Activated CD8-positive, alpha-beta T cell treated with anti-CD3 and anti-CD28 coated beads for 36 hours (primary cell): Measurements from ENCODE around the gene RPS6KA2. TPM values are rescaled to one million over a fixed set of nuclear protein-coding genes. Genes with fewer than 3 reads are reported as not detected.

ENCODE experiments used
- ATAC-seq: fragments of 200-7000 bp; cut with Tn5 transposase; one replicate; pipeline ENCODE4 v1.10.0; 2021; ENCODE audit warnings: mild to moderate bottlenecking, moderate library complexity
- CTCF ChIA-PET: fragments of 350-600 bp; sonication (Branson Sonifier 250); formaldehyde crosslinking; loops from one replicate; lab custom pipeline; 2021; ENCODE audit warnings: antibody characterized with exemption; lab: Charles Lee
- POLR2A ChIA-PET: fragments of 350-600 bp; sonication (Branson Sonifier 250); formaldehyde crosslinking; loops from one replicate; lab custom pipeline; 2021; ENCODE audit warnings: antibody characterized with exemption; lab: Charles Lee
- DNase-seq: peaks from one replicate; pipeline ENCODE4 v3.0.0-alpha.2; 2020
- H3K27ac Mint-ChIP-seq: one replicate; pipeline ENCODE4 v1.8.0; 2021; ENCODE audit warnings: mild to moderate bottlenecking, mixed read lengths
- H3K27me3 Mint-ChIP-seq: one replicate; pipeline ENCODE4 v1.8.0; 2021; ENCODE audit warnings: mixed read lengths
- H3K36me3 Mint-ChIP-seq: one replicate; pipeline ENCODE4 v1.8.0; 2021; ENCODE audit warnings: low read depth, mixed read lengths
- H3K4me1 Mint-ChIP-seq: one replicate; pipeline ENCODE4 v1.8.0; 2021; ENCODE audit warnings: low read depth, mixed read lengths
- H3K4me3 Mint-ChIP-seq: one replicate; pipeline ENCODE4 v1.8.0; 2021; ENCODE audit warnings: mild to moderate bottlenecking, moderate library complexity, mixed read lengths
- H3K9me3 Mint-ChIP-seq: one replicate; pipeline ENCODE4 v1.8.0; 2021; ENCODE audit warnings: mixed read lengths
- CTCF ChIP-seq: fragments of 200-600 bp; IDR thresholded peaks from one replicate; pipeline ENCODE4 v1.8.0; 2022; ENCODE audit warnings: antibody characterized with exemption, mild to moderate bottlenecking
- intact Hi-C: fragments of 100-400 bp; cut with micrococcal nuclease; formaldehyde crosslinking; loops from one replicate; pipeline ENCODE4 v1.10.0; 2022
- total RNA-seq, 2 experiments: library from RNA; stranded (reverse); gene quantifications; one replicate each; pipeline ENCODE4 v1.2.3, GENCODE V29; 2021

The RPS6KA2 gene
- total RNA-seq, 2 experiments from 2014 or later, result 5.8 TPM

- TF ChIP-seq CTCF, result no peak
- intact Hi-C loops, result no loop called here
- POLR2A ChIA-PET, result no interaction called here
- H3K9me3 Mint-ChIP-seq, result no peaks in the 10 kb centered on the region
- no peak overlapping the region for H3K27ac Mint-ChIP-seq
- no peaks in the 10 kb centered on the region for H3K36me3 Mint-ChIP-seq
- H3K27me3 Mint-ChIP-seq, result no peaks in the 10 kb centered on the region
- H3K4me3 Mint-ChIP-seq, result no peak overlapping the region
- DNase-seq (no peak), ATAC-seq (no peak)
- CTCF ChIA-PET, result no interaction called here
- H3K4me1 Mint-ChIP-seq, result peaks cover 9% of the 10 kb centered on the region
Observed at GRCh38 chr6:166474721-166475565, 152.1 kb downstream of the RPS6KA2 start.

- no peak for TF ChIP-seq CTCF
- no peaks in the 10 kb centered on the region for H3K36me3 Mint-ChIP-seq
- DNase-seq (no peak), ATAC-seq (no peak)
- no peaks in the 10 kb centered on the region for H3K27me3 Mint-ChIP-seq
- no peak overlapping the region for H3K4me3 Mint-ChIP-seq
- CTCF ChIA-PET, result no interaction called here
- H3K27ac Mint-ChIP-seq, result no peak overlapping the region
- H3K4me1 Mint-ChIP-seq, result peaks cover 9% of the 10 kb centered on the region
- intact Hi-C loops, result no loop called here
- H3K9me3 Mint-ChIP-seq, result no peaks in the 10 kb centered on the region
- POLR2A ChIA-PET, result no interaction called here
Observed at GRCh38 chr6:166473886-166474571, 153.0 kb downstream of the RPS6KA2 start.

GRCh38 chr6:166472636-166473035 is 154.4 kb downstream of the RPS6KA2 start:
- Mint-ChIP-seq H3K4me1 (peaks cover 9% of the 10 kb centered on the region), H3K4me3 (no peak overlapping the region), H3K27me3 (no peaks in the 10 kb centered on the region), H3K27ac (no peak overlapping the region), H3K36me3 (no peaks in the 10 kb centered on the region), H3K9me3 (no peaks in the 10 kb centered on the region)
- ChIA-PET POLR2A (no interaction called here), CTCF (no interaction called here)
- TF ChIP-seq CTCF, result no peak
- intact Hi-C loops, result no loop called here
- DNase-seq (no peak), ATAC-seq (no peak)

GRCh38 chr6:166471797-166472260 is 155.2 kb downstream of the RPS6KA2 start:
- Mint-ChIP-seq H3K4me1 (peaks cover 9% of the 10 kb centered on the region), H3K36me3 (no peaks in the 10 kb centered on the region), H3K27me3 (no peaks in the 10 kb centered on the region), H3K27ac (no peak overlapping the region), H3K4me3 (no peak overlapping the region), H3K9me3 (no peaks in the 10 kb centered on the region)
- ATAC-seq (no peak), DNase-seq (no peak)
- TF ChIP-seq CTCF, result no peak
- intact Hi-C loops, result no loop called here
- ChIA-PET POLR2A (no interaction called here), CTCF (interaction anchor here (1.2 kb wide), 1 partner anchor 10 kb away, joined by 3 read pairs; no protein-coding TSS in a partner anchor)

GRCh38 chr6:166470863-166471410 is 156.1 kb downstream of the RPS6KA2 start:
- CTCF ChIA-PET, result interaction anchor here (1.2 kb wide), 1 partner anchor 11 kb away, joined by 3 read pairs; no protein-coding TSS in a partner anchor
- Mint-ChIP-seq H3K4me3 (no peak overlapping the region), H3K9me3 (no peaks in the 10 kb centered on the region), H3K27ac (no peak overlapping the region), H3K36me3 (no peaks in the 10 kb centered on the region), H3K4me1 (peaks cover 9% of the 10 kb centered on the region), H3K27me3 (no peaks in the 10 kb centered on the region)
- POLR2A ChIA-PET, result no interaction called here
- DNase-seq (no peak), ATAC-seq (no peak)
- intact Hi-C loops, result no loop called here
- no peak for TF ChIP-seq CTCF
